NCI-H1930 (cell line): ENCODE results near the gene PYGM.

Source experiments
- DNase-seq, 2 experiments: peaks; one replicate each; lab custom pipeline; 2025; lab: John Stamatoyannopoulos, UW

PYGM gene

GRCh38 chr11:64767344-64768299 lies 7.8 kb upstream of the PYGM start:
- peak in 1 of 2 experiments; percentile 53 for DNase-seq

- no peak for DNase-seq
Observed at GRCh38 chr11:64766881-64767280, 7.1 kb upstream of the PYGM start.

- DNase-seq = no peak
Observed at GRCh38 chr11:64765851-64766665, 6.3 kb upstream of the PYGM start.

- DNase-seq = no peak
Observed at GRCh38 chr11:64765291-64765850, 5.6 kb upstream of the PYGM start.

GRCh38 chr11:64764753-64765152 lies 5.0 kb upstream of the PYGM start:
- no peak for DNase-seq

GRCh38 chr11:64764040-64764611 lies 4.4 kb upstream of the PYGM start:
- DNase-seq = no peak

GRCh38 chr11:64763526-64764039 lies 3.8 kb upstream of the PYGM start:
- DNase-seq = no peak

- DNase-seq = no peak
Observed at GRCh38 chr11:64762674-64763525, 3.1 kb upstream of the PYGM start.

- no peak for DNase-seq
Observed at GRCh38 chr11:64762277-64762673, 2.5 kb upstream of the PYGM start.

- DNase-seq = no peak
Observed at GRCh38 chr11:64760759-64761420, 1.1 kb upstream of the PYGM start.

- DNase-seq = no peak
Observed at GRCh38 chr11:64759131-64759721, 548 bp downstream of the PYGM start.

- DNase-seq = no peak
Observed at GRCh38 chr11:64758330-64759079, 1.3 kb downstream of the PYGM start.

- DNase-seq = no peak
Observed at GRCh38 chr11:64757549-64758329, 2.0 kb downstream of the PYGM start.

- DNase-seq = no peak
Observed at GRCh38 chr11:64755681-64756361, 4.0 kb downstream of the PYGM start.

- DNase-seq = no peak
Observed at GRCh38 chr11:64754919-64755662, 4.7 kb downstream of the PYGM start.

- no peak for DNase-seq
Observed at GRCh38 chr11:64754124-64754918, 5.5 kb downstream of the PYGM start.
